GM12875 (cell line): ENCODE data around the gene COL23A1.
A peak's percentile ranks its signal among the peaks of the same experiment; 100 is the strongest.

Experiments used
- H3K4me3 ChIP-seq: one replicate; pipeline ENCODE4 v1.5.1; 2011; ENCODE audit warnings: low read depth, low read length, control low read depth
- TF ChIP-seq, protein P1 (sequence below): IDR thresholded peaks from 2 replicates; pipeline ENCODE4 v1.5.1; 2011; ENCODE audit warnings: low read depth, mild to moderate bottlenecking, control low read depth, inconsistent platforms, low read length, moderate library complexity, borderline replicate concordance; ENCODE audit not compliant: insufficient read depth

The COL23A1 gene

DNA sequence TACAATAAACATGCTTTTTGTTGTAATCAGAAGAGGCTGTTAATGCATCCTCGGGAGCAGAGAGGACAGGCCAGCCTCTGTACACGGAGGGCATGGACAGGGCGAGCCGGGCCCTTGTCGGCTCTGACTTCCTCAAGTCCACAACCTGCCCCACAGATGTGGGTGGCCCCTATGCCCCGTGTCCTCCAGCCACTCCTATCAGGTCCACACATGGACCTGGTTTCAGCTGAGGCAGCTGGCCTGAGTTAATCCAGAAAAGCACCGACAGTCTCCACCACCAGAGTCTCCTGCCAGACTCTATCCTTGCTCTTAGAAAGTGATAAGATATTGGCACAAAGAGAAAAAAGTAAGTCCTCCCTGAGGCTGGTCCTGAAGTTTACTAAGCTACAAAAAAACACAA lies 305.2 kb downstream of the COL23A1 start:
- TF ChIP-seq, protein P1, sequence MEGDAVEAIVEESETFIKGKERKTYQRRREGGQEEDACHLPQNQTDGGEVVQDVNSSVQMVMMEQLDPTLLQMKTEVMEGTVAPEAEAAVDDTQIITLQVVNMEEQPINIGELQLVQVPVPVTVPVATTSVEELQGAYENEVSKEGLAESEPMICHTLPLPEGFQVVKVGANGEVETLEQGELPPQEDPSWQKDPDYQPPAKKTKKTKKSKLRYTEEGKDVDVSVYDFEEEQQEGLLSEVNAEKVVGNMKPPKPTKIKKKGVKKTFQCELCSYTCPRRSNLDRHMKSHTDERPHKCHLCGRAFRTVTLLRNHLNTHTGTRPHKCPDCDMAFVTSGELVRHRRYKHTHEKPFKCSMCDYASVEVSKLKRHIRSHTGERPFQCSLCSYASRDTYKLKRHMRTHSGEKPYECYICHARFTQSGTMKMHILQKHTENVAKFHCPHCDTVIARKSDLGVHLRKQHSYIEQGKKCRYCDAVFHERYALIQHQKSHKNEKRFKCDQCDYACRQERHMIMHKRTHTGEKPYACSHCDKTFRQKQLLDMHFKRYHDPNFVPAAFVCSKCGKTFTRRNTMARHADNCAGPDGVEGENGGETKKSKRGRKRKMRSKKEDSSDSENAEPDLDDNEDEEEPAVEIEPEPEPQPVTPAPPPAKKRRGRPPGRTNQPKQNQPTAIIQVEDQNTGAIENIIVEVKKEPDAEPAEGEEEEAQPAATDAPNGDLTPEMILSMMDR: no peak
- no peak overlapping the region for H3K4me3 ChIP-seq

DNA sequence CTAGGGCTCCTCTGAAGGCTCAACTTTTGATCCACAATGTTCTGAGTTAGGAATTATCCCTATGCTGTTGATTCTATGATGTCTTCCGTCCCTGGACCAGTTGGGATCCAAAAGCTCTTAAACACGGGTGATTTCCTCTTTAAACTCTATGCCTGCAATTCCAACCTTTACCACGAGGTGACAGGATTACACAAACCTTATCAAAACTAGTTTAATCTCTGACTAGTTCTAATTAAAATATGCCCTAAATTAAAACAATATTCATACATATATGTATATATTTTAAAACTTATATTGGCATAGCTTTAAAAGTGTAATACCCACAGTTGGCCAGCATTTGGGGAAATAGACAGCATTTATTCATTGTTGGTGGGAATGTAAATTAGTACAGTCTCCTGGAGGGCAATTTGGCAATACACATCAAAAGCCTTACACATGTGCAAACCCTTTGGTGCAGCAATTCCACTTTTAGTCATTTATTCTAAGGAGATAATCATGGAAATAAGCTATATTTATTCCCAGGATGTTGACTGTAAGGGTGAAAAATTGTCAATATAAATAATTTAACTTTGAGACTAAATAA lies 306.0 kb downstream of the COL23A1 start:
- TF ChIP-seq, protein P1: peak; percentile 65; the same call in 1 of the 2 replicates
- no peak overlapping the region for H3K4me3 ChIP-seq

DNA sequence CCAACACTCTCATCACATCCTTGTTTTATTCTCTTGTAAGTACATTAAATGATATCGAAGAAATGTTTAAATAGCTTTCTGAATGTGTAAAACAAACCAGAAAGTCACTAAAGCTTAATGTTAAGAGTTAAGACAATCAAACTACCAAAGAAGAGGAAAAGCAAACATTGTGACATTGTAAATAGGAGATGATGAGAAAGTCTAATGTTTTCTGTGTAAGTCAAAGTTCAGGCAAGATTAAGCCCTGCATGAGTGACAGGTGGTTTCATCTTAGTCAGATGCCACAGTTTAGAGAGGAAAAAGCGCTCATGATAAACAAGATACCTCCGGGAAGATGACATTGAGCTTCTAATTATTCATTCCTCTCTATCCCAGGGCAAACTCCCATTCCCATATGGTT lies 306.7 kb downstream of the COL23A1 start:
- TF ChIP-seq, protein P1: no peak
- H3K4me3 ChIP-seq: no peak overlapping the region

DNA sequence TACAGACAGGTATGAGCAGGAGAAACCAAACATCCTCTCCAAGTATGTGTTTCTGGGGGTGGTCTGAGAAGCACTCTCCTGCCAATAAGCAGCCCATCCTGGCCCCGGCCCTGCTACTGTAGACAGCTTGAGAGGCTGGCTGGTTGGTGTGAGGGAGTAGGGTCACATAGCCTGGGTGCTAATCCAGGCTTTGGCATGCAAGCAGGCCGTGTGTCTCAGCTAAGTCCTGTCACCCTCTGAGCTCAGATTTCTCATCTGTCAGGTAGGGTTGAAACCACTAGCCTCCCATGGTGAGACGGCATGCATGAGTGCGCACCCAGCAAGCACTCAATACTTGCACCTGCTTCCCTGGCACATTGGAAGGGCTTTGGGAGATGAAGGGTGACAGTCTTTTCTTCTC lies 307.8 kb downstream of the COL23A1 start:
- TF ChIP-seq, protein P1: no peak
- H3K4me3 ChIP-seq: no peak overlapping the region

DNA sequence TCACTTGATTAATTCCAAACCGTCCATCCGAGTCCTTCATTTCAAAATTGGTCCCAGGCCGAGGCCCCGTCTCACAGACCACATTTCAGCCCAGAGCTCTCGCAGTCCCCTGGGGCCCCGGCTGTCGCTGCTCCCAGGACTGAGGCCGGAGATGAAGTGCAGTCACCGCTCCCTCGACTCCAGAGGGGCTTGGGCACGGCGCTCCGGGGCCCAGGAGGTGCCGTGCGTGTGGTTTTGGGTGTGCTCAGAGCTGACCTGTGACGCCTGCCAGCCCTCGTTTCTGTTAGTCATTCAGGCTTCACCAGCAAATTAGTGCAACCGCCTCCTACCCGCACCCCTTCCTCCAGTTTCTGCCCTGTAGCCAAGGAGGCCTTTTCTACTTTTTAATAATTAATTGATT lies 308.9 kb downstream of the COL23A1 start:
- H3K4me3 ChIP-seq: no peak overlapping the region
- TF ChIP-seq, protein P1: no peak

DNA sequence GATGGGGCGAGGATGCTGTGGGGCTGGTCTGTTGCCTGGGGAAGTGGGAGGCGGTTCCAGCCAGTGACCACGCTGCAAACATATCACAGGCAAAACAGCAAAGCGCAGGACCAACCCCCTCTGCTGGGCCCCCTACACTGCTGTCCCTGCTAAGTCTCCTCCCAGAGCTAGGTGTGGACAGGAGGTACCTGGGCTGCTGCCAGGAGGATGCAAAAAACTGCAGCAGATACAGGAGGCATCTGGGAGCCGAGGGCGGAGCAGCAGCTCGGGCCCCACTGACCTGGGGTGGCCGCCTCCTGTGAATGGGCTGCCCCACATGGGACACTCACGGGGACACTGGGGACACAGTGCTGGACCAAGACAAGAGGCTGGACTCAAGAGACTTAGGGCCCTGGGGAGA lies 309.6 kb downstream of the COL23A1 start:
- TF ChIP-seq, protein P1: no peak

DNA sequence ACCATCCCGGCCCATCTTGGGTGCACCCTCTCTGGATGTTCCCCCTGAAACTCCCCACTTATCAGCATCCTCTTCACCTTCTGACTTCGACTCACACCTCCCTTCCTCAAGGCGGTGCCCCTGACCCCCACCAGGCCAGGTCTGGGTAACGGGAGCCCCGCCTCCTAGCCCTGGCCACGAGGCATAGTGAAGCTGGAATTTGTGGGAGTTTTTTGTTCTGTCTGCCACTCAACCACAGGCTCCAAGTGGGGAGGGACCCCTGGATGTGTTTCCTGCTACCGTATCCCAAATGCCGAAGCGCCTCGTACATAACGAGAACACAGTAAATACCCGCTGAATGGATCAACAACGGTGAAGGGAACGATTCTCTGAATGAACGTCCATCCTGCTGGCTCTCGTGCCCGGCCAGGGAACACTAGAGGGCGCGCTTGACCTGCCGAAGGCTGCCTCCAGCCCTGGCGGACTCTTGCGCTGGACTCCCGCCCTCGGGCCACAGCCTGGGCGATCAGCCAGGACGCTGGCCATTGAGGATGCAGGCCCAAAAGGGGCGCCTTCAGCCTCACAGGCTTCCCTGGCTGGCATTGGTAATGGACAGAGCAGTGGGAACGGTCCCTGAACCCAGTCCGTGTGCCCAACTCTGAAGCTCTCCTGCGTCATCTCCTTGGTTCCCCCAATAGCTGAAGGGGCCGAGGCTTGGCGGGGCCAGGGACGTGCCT lies 310.3 kb downstream of the COL23A1 start:
- H3K4me3 ChIP-seq: no peak overlapping the region

More for the DNA sequence above, 309.6 kb downstream of the COL23A1 start:
- no peak overlapping the region for H3K4me3 ChIP-seq

More for the DNA sequence above, 310.3 kb downstream of the COL23A1 start:
- TF ChIP-seq, protein P1: peak; percentile 95
